C4-2B (cell line): ENCODE measurements around the gene MKLN1.
"Not testable (repeated sequence)": the region's sequence is repeated elsewhere in the genome, so short reads cannot be mapped to it uniquely, and the experiment has no call there.

Experiments used
- H3K27ac ChIP-seq: fragments of 450-650 bp; 2 replicates; pipeline ENCODE4 v1.5.1; 2017
- CTCF ChIP-seq: fragments of 450-650 bp; conservative IDR thresholded peaks from 2 replicates; pipeline ENCODE4 v1.5.1; 2017; ENCODE audit warnings: mild to moderate bottlenecking
- ZFX ChIP-seq: fragments of 450-650 bp; IDR thresholded peaks from 2 replicates; pipeline ENCODE4 v1.6.1; 2017

MKLN1 gene

DNA sequence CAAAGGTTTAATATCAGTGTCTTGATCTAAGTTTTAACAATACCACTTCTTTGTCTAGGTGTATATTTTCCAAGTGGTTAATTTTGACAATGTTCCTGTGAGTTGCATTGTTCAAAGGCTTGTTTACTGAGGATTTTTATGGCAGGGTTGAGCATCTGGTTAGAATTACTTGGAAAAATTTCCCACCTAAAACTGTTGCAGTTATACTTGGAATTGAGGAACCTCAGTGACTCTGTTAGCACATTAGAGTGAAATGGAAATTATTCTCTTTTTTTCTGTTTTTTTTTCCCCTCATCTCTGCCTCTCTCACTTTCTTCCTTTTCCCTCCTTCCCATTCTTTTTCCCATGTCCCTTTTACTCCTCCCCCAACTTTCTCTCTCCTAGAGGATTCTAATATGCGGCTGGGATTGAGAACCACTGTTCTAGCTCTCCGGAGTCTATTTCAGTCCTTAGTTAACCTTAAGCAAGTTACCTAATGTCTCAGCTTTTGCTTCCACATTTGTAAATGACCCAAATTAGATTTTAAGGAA is 121.8 kb downstream of the MKLN1 start:
- H3K27ac ChIP-seq, result no peak overlapping the region
- no peak for TF ChIP-seq ZFX
- no peak for TF ChIP-seq CTCF

DNA sequence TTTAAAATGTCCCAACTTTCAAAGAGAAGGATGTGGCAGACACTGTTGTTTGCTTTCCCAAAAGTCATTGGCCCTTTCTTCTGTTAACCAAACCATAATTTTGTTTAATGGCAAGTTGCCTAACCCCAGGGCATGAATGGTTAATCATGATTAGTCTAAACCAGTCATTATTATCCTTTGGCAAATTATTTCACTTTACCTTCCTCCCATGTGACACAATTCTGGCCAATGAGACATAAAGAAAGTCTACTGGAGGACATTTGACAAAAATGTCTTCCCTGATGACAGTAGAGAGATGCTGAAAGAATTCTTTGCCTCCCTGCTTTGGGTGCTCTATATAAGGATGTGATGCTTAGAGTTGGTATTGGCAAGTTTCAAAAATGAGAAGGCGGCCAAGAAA is 126.8 kb downstream of the MKLN1 start:
- H3K27ac ChIP-seq, result no peak overlapping the region
- TF ChIP-seq ZFX (no peak), CTCF (no peak)

DNA sequence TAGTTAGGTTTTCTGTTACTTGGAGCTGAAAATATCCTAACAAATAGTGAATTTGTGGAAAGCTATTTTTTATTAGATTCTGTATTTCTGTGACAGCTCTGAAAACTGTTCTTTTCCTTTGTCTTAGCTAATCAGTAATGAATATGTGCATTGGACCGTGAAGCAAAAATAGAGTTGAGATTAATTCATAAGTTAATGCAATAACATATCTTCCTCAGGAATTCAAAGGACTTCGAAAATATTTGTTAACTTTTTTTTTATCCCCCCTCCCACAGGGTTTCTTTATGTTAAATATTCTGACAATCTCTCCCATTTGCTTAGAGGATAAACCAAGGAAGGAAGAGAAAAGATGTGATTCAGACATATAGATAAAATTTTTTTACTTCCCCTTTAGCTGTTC is 127.3 kb downstream of the MKLN1 start:
- H3K27ac ChIP-seq, result no peak overlapping the region
- TF ChIP-seq CTCF, result no peak
- TF ChIP-seq ZFX, result no peak

DNA sequence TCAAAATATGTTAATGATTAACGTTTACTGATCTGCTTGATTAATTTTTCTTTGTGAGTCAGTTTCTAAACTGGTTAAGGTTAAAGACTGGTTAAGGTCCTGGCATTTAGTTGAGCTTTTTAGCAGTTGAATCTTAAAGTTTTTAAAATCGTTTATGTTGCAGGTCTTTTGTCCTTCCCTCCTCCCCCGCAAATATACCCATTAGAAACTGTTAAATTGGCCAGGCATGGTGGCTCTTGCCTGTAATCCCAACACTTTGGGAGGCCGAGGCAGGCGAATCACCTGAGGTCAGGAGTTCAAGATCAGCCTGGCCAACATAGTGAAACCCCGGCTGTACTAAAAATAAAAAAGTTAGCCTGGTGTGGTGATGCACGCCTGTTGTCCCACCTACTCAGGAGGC is 127.9 kb downstream of the MKLN1 start:
- no peak overlapping the region for H3K27ac ChIP-seq
- no peak for TF ChIP-seq ZFX
- TF ChIP-seq CTCF, result no peak

- TF ChIP-seq CTCF (no peak), ZFX (no peak)
- no peak overlapping the region for H3K27ac ChIP-seq
Observed at GRCh38 chr7:131456338-131456737, 128.7 kb downstream of the MKLN1 start.

- no peak overlapping the region for H3K27ac ChIP-seq
Observed at GRCh38 chr7:131459256-131459655, 131.6 kb downstream of the MKLN1 start.

GRCh38 chr7:131462059-131462458 is 134.4 kb downstream of the MKLN1 start:
- TF ChIP-seq ZFX (no peak), CTCF (no peak)
- no peak overlapping the region for H3K27ac ChIP-seq

More at GRCh38 chr7:131459256-131459655, 131.6 kb downstream of the MKLN1 start:
- TF ChIP-seq ZFX, result no peak
- no peak for TF ChIP-seq CTCF

DNA sequence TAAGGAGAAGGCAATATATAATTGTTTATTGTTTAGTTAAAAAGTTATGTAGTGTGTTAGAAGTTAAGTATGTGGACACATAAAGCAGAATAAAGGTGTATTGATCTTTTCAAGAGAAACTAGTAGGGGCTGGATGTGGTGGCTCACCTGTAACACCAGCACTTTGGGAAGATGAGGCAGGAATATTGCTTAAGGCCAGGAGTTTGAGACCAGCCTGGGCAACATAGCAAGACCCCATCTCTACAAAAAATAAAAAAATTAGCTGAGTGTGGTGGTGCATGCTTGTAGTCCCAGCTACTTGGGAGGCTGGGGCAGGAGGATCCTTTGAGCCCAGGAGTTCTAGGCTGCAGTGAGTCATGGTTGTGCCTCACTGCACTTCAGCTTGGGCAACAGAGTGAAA is 135.0 kb downstream of the MKLN1 start:
- H3K27ac ChIP-seq, result not testable (repeated sequence)
